Measurements from ENCODE around the gene CACNA2D2. TPM values are rescaled to one million over a fixed set of nuclear protein-coding genes. Genes with fewer than 3 reads are reported as not detected.

CACNA2D2 gene
- polyA plus RNA-seq, 1 of the 3 experiments (the other 2 are of a cell fraction) = 1.1 TPM

GRCh38 chr3:50354850-50355249, 148.6 kb downstream of the CACNA2D2 start (continued):
- TF ChIP-seq, protein P1, sequence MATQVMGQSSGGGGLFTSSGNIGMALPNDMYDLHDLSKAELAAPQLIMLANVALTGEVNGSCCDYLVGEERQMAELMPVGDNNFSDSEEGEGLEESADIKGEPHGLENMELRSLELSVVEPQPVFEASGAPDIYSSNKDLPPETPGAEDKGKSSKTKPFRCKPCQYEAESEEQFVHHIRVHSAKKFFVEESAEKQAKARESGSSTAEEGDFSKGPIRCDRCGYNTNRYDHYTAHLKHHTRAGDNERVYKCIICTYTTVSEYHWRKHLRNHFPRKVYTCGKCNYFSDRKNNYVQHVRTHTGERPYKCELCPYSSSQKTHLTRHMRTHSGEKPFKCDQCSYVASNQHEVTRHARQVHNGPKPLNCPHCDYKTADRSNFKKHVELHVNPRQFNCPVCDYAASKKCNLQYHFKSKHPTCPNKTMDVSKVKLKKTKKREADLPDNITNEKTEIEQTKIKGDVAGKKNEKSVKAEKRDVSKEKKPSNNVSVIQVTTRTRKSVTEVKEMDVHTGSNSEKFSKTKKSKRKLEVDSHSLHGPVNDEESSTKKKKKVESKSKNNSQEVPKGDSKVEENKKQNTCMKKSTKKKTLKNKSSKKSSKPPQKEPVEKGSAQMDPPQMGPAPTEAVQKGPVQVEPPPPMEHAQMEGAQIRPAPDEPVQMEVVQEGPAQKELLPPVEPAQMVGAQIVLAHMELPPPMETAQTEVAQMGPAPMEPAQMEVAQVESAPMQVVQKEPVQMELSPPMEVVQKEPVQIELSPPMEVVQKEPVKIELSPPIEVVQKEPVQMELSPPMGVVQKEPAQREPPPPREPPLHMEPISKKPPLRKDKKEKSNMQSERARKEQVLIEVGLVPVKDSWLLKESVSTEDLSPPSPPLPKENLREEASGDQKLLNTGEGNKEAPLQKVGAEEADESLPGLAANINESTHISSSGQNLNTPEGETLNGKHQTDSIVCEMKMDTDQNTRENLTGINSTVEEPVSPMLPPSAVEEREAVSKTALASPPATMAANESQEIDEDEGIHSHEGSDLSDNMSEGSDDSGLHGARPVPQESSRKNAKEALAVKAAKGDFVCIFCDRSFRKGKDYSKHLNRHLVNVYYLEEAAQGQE (IDR thresholded peaks at IDR 0.05; ENCODE audit: low read depth, low read length) = no peak
- TF ChIP-seq EZH2phosphoT487 (IDR thresholded peaks at IDR 0.05; ENCODE audit: borderline replicate concordance, low read depth) (no peak), CHD2 (IDR thresholded peaks at IDR 0.05; ENCODE audit: low read length, partially characterized antibody) (no peak), TCF12 (IDR thresholded peaks at IDR 0.05) (no peak), YY1 (IDR thresholded peaks at IDR 0.05; ENCODE audit: low read depth) (no peak), USF1 (IDR thresholded peaks at IDR 0.05; ENCODE audit: borderline replicate concordance, low read depth) (no peak), FOXM1 (IDR thresholded peaks at IDR 0.05; ENCODE audit: low read depth) (no peak), RAD21 (IDR thresholded peaks at IDR 0.05; ENCODE audit: low read length) (no peak), SIN3A (IDR thresholded peaks at IDR 0.05; ENCODE audit: borderline replicate concordance, low read depth, low read length) (no peak)

DNA sequence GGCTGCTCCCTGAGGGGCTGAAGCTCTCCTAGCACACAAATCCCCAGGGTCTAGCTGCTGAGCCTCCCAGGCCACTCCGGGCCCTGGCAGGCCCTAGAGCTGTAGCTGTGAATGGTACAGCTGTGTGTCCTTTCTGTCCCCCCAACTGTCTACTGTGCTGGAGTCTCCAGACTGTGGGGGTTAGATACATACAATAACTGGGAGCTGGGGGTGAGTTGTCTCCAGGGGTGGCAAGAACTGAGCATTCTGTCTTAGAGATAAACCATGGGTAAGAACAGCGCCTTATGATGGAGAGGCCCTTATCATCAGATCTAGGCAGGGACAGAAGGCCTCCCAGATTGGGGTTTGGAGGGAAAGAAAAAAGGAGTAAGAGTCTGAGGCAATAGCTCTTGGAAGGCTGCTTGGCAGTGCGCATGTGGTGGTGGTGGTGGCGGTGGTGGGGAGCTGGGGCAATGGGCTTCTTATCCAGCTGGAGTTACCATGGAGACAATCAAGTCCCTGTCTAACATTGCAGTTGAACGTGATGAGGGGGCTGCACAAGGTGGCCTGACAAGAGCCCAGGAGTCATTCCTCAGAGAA, 149.2 kb downstream of the CACNA2D2 start:
- DNase-seq = no peak
- H3K36me3 ChIP-seq (replicated peaks in 1 of 2; ENCODE audit: control insufficient read depth in 1 of 2, insufficient read depth in 2 of 2, low read length in 1 of 2) = peaks cover 21 to 45% of the 10 kb centered on the region in 2 experiments
- POLR2A ChIA-PET = interaction anchor here (0.6 to 4.6 kb wide), 7 partner anchors 27 to 213 kb away, joined by 3 to 13 read pairs (median 3); partner anchors contain the start of gene C3orf18
- H4K20me1 ChIP-seq (ENCODE audit: insufficient read depth) = peaks cover 60% of the 10 kb centered on the region
- peaks cover 7% of the 10 kb centered on the region for H3F3A ChIP-seq (replicated peaks; ENCODE audit: insufficient read depth)
- no peaks in the 10 kb centered on the region for H3K9me3 ChIP-seq
- no peak overlapping the region for H2AFZ ChIP-seq (ENCODE audit: low read depth)
- no peak for TF ChIP-seq EZH2phosphoT487 (IDR thresholded peaks at IDR 0.05; ENCODE audit: borderline replicate concordance, low read depth)
- no peak for TF ChIP-seq YY1 (IDR thresholded peaks at IDR 0.05; ENCODE audit: low read depth)
- TF ChIP-seq FOXM1 (IDR thresholded peaks at IDR 0.05; ENCODE audit: low read depth) = no peak
- TF ChIP-seq ZBTB33 (IDR thresholded peaks at IDR 0.05; ENCODE audit: borderline replicate concordance, low read depth) = no peak
- no peak for TF ChIP-seq RCOR1 (IDR thresholded peaks at IDR 0.05; ENCODE audit: low read length)
- TF ChIP-seq, protein P1 (IDR thresholded peaks at IDR 0.05; ENCODE audit: low read depth, low read length) = no peak
- TF ChIP-seq RFX5 (IDR thresholded peaks at IDR 0.05; ENCODE audit: low read length) = no peak
- no peak for TF ChIP-seq TEAD4 (IDR thresholded peaks at IDR 0.05; ENCODE audit: borderline replicate concordance, insufficient read depth)
- no peak for TF ChIP-seq SIN3A (IDR thresholded peaks at IDR 0.05; ENCODE audit: borderline replicate concordance, low read depth, low read length)
- TF ChIP-seq FOXJ3 (CRISPR knock-in tag; IDR thresholded peaks at IDR 0.05) = no peak
- H3K79me2 ChIP-seq (ENCODE audit: insufficient read depth) = peaks cover 92% of the 10 kb centered on the region
- CTCF ChIA-PET = interaction anchor here (0.9 to 6.4 kb wide), 13 partner anchors 14 to 261 kb away, joined by 3 to 57 read pairs (median 7); partner anchors contain the start of gene HYAL1
- no peak overlapping the region for H3K4me2 ChIP-seq
- H3K4me1 ChIP-seq (ENCODE audit: control insufficient read depth in 1 of 2, insufficient read depth in 2 of 2, low read depth in 1 of 2, low read length in 1 of 2) = peaks cover 19 to 67% of the 10 kb centered on the region in 2 experiments; a peak in 2 of 4 replicates
- H3K9me2 ChIP-seq = no peaks in the 10 kb centered on the region
- H3K27me3 ChIP-seq (ENCODE audit: insufficient read depth) = no peaks in the 10 kb centered on the region
- no peak overlapping the region for H3K9ac ChIP-seq
- no peak overlapping the region; a peak in 1 of 4 replicates for H3K27ac ChIP-seq (ENCODE audit: low read depth in 2 of 2, low read length in 1 of 2)
- H3K4me3 ChIP-seq (ENCODE audit: low read depth in 2 of 2, low read length in 1 of 2) = no peak overlapping the region
- 75% methylated on average over 4 of the region's 5 CpGs for WGBS (ENCODE audit: low lambda C conversion rate)

All from SK-N-SH (cell line).